SKM-1 (cell line): ENCODE measurements around the gene CAMK1D.
"Not testable (repeated sequence)": the region's sequence is repeated elsewhere in the genome, so short reads cannot be mapped to it uniquely, and the experiment has no call there.

Source experiments
- DNase-seq: peaks from one replicate; lab custom pipeline; 2025; ENCODE audit not compliant: unreplicated experiment; lab: John Stamatoyannopoulos, UW

Gene CAMK1D

GRCh38 chr10:12340371-12340770 is 9.0 kb upstream of the CAMK1D start:
- no peak for DNase-seq

DNA sequence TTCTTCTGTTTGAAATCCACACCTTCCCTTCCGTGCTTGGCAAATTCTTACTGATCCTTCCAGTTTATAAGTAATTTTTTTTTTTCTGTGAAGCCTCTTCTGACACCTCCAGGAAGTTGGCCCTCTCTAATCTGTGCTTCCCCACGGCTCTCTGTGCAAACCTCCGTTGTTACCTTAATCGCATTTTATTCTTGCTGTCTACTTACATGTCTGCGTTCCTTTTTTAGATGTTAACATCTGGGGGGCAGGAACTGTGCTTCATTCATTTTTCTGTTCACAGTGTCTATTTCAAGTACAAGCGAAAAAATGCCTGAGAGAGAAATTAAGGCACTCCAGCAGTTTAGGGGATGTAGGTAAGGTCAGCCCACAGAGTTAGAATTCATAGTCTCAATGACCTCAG is 8.4 kb upstream of the CAMK1D start:
- no peak for DNase-seq

DNA sequence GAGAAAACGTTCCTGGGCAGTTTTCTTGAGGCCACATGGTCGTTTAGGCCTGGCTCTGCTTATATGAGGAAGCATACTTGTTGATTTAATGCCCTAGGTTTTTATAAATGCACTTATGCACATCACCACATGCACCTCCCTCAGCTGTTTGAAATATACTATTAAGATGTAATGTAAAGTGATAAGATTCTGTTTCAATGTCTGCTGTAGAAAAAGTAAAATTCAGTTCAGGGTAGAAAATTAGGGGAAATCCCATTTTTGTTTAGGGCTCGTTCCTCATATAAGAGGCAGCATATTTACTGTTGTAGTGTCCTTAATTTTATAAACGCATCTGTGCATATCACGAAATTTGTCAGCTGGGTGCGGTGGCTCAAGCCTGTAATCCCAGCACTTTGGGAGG is 7.8 kb upstream of the CAMK1D start:
- DNase-seq = no peak

DNA sequence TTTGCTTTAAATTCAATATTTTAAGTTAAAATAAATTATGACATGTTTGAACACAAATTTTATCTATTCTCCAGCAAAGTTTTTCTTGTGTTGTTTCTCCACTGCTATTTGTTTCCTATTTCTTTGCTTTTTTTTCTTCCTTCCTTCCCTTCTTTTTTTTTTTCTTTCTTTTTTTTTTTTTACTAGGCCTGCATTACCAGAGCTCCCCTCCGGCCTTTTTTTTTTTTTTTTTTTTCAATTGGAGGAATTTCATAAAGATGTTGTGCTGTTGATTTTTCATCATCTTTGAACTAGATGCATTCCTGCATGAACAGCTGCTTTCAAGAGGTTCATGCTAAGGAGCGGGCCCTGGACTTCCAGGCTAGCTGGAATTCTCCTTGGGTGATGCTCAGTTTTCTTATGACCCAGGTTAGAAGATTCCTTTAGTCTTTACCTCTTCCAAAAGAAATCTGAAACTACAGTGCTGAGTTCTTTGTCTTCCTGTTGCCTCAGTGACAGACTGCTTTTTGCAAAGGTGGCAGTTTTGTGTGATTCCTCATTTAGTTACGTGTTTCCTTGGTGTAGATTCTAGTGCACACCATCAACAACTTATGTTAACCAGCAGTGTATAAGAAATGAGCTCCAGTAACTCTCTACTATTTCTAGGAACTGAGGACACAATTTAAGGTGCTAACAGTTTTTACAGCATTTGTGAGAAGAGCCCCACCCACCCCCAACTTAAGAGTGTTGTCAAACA is 4.8 kb upstream of the CAMK1D start:
- DNase-seq = no peak

DNA sequence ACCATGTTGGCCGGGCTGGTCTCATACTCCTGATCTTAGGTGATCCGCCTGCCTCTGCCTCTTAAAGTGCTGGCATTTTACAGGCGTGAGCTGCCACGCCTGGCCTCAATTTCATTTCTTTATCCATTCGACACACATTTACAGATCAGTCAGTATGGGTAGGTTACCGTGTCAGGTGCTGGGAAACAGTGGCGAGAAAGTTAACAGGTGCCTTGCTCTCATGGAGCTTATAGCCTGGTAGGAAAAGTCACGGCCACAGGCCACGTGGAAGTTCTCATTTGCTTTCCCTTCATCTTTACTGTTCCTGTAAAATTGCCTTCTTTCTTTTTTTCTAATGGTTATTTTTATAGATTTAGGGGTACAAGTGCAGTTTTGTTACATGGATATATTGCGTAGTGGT is 2.6 kb upstream of the CAMK1D start:
- DNase-seq = no peak

GRCh38 chr10:12348294-12348869 is 965 bp upstream of the CAMK1D start:
- no peak for DNase-seq

DNA sequence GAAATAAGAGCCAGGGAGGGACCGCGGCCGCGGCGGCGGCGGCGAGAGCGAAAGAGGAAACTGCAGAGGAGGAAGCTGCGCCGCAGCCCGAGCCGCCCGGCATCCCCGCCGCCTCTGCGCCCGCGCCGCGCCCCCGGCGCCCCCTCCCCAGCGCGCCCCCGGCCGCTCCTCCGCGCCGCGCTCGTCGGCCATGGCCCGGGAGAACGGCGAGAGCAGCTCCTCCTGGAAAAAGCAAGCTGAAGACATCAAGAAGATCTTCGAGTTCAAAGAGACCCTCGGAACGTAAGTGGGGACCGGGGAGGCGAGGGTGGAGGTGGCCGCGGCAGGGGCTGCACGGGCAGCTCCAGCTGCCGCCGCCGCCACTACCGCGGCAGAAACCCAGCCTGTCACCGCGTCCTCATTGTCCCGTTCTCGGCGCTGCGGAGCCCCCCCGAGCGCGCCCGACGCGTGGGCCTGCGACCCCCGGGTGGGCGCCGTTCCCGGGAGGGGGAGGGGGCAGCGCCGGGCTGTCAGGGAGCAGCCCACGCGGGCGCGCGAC is 351 bp downstream of the CAMK1D start:
- DNase-seq = no peak

GRCh38 chr10:12350167-12350872 is 973 bp downstream of the CAMK1D start:
- no peak for DNase-seq

DNA sequence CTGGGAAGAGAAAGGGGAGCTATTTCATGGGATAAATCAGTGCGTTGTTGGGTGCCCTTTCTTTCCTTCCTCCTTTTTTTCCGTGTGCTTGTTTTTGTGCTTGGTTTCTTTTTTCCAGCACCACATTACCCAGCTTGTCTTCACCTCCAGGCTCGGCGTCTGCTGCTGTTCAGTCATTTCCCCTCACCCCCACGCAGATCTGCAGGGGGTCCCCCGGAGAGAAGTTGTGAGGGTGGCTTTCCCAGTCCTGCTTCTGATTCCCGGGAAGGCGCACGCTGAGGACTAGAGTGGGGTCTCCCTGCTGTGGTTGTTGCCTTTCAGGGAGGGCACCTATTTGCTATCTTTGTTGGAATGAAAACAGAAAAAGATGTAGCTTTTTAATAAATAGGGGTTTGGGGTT is 1.6 kb downstream of the CAMK1D start:
- DNase-seq = no peak

- no peak for DNase-seq
Observed at GRCh38 chr10:12351447-12351846, 2.1 kb downstream of the CAMK1D start.

DNA sequence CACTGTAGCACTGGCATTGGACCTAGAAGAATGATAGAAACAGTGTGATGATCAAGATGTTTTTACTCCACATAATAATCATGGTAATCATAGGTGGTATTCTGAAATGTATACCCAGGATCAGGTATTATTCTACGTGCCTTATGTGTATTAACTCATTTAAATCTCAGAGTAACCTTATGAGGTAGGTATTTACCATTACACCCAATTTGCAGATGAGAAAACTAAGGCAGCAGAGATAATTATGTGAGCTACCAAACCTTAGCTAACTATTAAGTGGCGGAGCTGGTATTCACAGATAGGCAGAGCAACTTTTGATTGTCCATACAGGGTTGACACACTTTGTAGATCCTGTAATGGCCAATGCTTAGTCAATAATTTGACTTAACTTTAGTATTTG is 2.5 kb downstream of the CAMK1D start:
- DNase-seq = no peak

DNA sequence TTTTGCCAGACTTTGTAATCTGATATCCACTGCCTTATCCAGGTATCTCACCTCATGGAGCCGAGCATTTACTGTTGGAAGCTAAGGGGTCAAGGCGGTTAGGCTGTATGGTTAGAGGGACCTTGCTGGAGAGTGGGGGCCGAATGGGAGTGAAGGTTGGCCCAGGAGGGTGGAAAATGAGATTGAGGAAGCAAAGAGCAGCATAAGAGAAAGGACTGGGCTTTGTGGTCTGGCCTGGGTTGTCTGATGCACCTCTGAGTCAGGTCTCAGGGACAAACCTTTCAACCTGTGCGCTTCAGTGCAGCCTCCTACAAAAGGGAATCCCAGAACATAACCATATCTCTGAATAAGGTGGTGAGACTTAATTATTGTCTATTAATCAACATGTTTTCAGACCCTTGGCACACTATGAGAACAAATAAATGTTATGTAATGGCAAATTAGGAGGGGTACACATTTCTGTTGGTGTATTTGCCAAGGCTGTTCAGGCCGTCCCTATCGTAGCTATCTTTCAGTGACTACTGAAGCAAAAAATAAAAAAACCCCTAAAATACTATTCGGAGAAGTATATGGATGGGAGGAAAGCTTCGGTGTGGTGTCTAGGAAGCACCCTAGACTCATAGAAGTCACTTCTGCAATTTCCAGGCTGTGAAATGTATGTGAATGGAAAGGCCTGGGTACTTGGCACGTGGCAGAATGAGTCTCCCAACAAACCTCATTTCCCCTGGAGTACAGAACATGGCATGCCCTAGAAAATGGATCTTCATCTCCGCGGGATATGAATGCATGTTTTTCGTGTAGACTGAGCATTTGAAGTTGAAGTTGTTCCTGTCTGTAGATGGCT is 4.3 kb downstream of the CAMK1D start:
- no peak for DNase-seq

DNA sequence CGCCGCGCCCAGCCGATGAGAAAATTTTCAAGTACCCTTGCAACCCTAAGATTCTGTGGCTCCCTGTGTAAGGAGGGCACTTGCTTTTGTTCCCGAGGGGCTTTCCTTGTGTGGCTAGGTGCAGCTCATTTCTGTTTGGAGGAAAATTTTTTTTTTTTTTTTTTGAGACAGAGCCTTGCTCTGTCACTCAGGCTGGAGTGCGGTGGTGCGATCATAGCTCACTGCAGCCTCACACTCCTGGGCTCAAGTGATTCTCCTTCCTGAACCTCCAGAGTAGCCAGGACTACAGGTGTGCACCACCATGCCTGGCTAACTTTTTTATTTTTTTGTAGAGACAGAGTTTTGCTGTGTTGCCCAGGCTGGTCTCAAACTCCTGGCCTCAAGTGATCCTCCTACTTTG is 5.3 kb downstream of the CAMK1D start:
- not testable (repeated sequence) for DNase-seq

- DNase-seq = no peak
Observed at GRCh38 chr10:12355384-12355783, 6.0 kb downstream of the CAMK1D start.

GRCh38 chr10:12357525-12358151 is 8.3 kb downstream of the CAMK1D start:
- no peak for DNase-seq

DNA sequence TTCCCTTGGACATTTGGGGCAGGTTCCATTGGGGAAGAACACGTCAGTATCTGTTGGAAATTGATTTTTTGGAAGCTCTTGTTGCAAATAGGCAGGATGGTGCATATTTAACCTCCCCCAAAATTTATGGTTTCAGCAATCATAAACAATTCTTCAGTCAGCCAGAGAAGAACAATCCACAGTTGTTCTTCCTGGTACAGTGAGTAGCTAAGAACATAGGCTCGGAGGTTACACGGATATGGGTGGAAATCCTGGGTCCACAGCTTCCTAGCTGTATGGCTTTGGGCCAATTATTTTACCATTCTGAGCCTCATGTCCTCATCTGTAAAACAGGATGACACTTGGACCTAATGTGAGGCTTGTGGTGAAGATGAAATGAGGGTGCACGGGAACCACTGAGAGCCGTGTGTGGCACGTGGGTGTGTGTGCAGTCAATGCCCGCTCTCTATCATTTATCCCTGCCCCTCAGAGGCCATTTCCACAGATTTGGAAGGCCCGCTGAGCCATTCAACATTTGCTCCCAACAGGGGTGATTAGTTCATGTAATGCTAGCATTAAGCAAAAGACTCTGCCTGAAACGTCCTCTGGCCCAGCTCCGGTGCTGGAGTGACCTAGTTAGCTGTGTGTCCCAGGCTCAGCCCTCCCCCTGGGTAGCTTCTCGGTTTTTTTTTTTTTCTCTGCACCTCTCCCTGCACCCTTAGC is 9.7 kb downstream of the CAMK1D start:
- DNase-seq = no peak

DNA sequence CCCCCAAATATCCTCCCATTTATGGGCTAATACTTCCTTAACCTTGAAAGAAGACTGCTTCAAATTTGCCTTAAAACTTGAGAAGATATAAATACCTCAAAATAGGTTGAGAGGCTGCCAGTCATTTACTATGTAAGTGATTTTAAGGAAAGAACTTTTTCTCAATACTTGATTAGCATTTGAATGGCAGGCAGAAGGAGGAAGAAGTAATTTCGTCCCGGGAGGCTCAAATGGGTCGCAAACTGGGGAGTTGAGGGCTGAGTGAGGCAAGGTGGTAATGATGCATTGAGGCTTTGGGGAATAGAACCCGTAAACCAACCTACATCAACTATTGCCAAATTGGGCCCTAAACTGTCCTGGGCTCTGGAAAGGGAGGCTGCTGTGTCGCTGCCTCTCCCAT is 11.1 kb downstream of the CAMK1D start:
- DNase-seq = no peak

DNA sequence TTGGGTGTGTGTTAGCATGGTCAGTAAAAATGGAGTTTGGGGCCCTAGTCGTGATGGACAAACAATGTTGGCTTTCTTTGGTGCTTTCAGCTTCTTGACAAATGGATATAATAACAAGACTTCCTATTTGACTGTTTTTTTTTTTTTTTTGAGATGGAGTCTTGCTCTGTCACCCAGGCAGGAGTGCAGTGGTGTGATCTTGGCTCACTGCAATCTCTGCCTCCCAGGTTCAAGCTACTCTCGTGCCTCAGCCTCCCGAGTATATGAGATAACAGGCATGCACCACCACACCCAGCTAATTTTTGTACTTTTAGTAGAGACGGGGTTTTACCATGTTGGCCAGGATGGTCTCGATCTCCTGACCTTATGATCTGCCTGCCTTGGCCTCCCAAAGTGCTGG is 11.8 kb downstream of the CAMK1D start:
- DNase-seq = not testable (repeated sequence)

- DNase-seq = no peak
Observed at GRCh38 chr10:12364559-12364958, 15.2 kb downstream of the CAMK1D start.

DNA sequence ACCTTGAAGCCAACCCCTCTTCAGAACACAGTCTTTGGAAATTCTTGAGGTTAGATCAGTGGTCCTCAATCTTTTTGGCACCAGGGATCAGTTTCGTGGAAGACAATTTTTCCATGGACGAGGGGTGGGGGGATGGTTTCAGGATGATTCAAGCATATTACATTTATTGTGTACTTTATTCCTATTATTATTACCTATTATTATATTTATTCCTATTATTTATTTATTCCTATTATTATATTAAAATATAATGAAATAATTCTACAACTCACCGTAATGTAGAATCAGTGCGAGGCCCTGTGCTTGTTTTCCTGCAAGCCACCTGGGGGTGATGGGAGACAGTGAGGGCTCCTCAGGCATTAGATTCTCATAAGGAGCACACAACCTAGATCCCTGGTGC is 17.9 kb downstream of the CAMK1D start:
- no peak for DNase-seq
